ENCODE data around the gene LRRC61. TPM values are rescaled to one million over a fixed set of nuclear protein-coding genes. Genes with fewer than 3 reads are reported as not detected.

LRRC61 gene
- total RNA-seq, 1 donor from 2014 or later, result 70.8 TPM

GRCh38 chr7:150367677-150368095 lies 44.5 kb downstream of the LRRC61 start:
- no peak for DNase-seq (ENCODE audit: low read depth)

GRCh38 chr7:150368096-150368883 lies 45.1 kb downstream of the LRRC61 start, which contains the start of gene REPIN1:
TSS of gene REPIN1 (plus strand) at chr7:150368822. CDS start at chr7:150369712, 890 bp downstream.
- peak; percentile 63 for DNase-seq (ENCODE audit: low read depth)
- H3K36me3 ChIP-seq (ENCODE audit: control insufficient read depth, insufficient read depth, low read length), result no peaks in the 10 kb centered on the region
- TF ChIP-seq CTCF (IDR thresholded peaks at IDR 0.05; ENCODE audit: insufficient read depth, low read length, poor library complexity, severe bottlenecking), result no peak

More at GRCh38 chr7:150367677-150368095, 44.5 kb downstream of the LRRC61 start:
- H3K36me3 ChIP-seq (ENCODE audit: control insufficient read depth, insufficient read depth, low read length), result no peaks in the 10 kb centered on the region
- no peak for TF ChIP-seq CTCF (IDR thresholded peaks at IDR 0.05; ENCODE audit: insufficient read depth, low read length, poor library complexity, severe bottlenecking)
- no peaks in the 10 kb centered on the region for H3K27me3 ChIP-seq (ENCODE audit: control insufficient read depth, insufficient read depth, low read length)
- no peak overlapping the region for H3K4me3 ChIP-seq (ENCODE audit: low read depth, low read length)

GRCh38 chr7:150368884-150369747 lies 46.0 kb downstream of the LRRC61 start:
- peak overlapping the region; percentile 91 for H3K4me3 ChIP-seq (ENCODE audit: low read depth, low read length)
- no peak for TF ChIP-seq CTCF (IDR thresholded peaks at IDR 0.05; ENCODE audit: insufficient read depth, low read length, poor library complexity, severe bottlenecking)
- H3K27me3 ChIP-seq (ENCODE audit: control insufficient read depth, insufficient read depth, low read length), result no peaks in the 10 kb centered on the region
- peaks cover 2% of the 10 kb centered on the region for H3K36me3 ChIP-seq (ENCODE audit: control insufficient read depth, insufficient read depth, low read length)
- no peak for DNase-seq (ENCODE audit: low read depth)

More at GRCh38 chr7:150368096-150368883, 45.1 kb downstream of the LRRC61 start, which contains the start of gene REPIN1:
- peak within 1 kb of the TSS; percentile 91 for H3K4me3 ChIP-seq (ENCODE audit: low read depth, low read length)
- no peaks in the 10 kb centered on the region for H3K27me3 ChIP-seq (ENCODE audit: control insufficient read depth, insufficient read depth, low read length)

GRCh38 chr7:150369748-150370501 lies 46.8 kb downstream of the LRRC61 start:
- TF ChIP-seq CTCF (IDR thresholded peaks at IDR 0.05; ENCODE audit: insufficient read depth, low read length, poor library complexity, severe bottlenecking), result no peak
- H3K27me3 ChIP-seq (ENCODE audit: control insufficient read depth, insufficient read depth, low read length), result no peaks in the 10 kb centered on the region
- peaks cover 2% of the 10 kb centered on the region for H3K36me3 ChIP-seq (ENCODE audit: control insufficient read depth, insufficient read depth, low read length)
- DNase-seq (ENCODE audit: low read depth), result no peak
- H3K4me3 ChIP-seq (ENCODE audit: low read depth, low read length), result peak overlapping the region; percentile 91

- peaks cover 2% of the 10 kb centered on the region for H3K36me3 ChIP-seq (ENCODE audit: control insufficient read depth, insufficient read depth, low read length)
- H3K27me3 ChIP-seq (ENCODE audit: control insufficient read depth, insufficient read depth, low read length), result no peaks in the 10 kb centered on the region
- TF ChIP-seq CTCF (IDR thresholded peaks at IDR 0.05; ENCODE audit: insufficient read depth, low read length, poor library complexity, severe bottlenecking), result no peak
- DNase-seq (ENCODE audit: low read depth), result no peak
- no peak overlapping the region for H3K4me3 ChIP-seq (ENCODE audit: low read depth, low read length)
Observed at GRCh38 chr7:150370612-150371071, 47.5 kb downstream of the LRRC61 start.

All from kidney epithelial cell (primary cell).